ENCODE data around the gene IL2RG. TPM values are rescaled to one million over a fixed set of nuclear protein-coding genes. Genes with fewer than 3 reads are reported as not detected.

Gene IL2RG
- total and polyA plus RNA-seq, 2 donors (not counting 1 experiment from before 2014, with no cell fraction given): 297 to 419 TPM

DNA sequence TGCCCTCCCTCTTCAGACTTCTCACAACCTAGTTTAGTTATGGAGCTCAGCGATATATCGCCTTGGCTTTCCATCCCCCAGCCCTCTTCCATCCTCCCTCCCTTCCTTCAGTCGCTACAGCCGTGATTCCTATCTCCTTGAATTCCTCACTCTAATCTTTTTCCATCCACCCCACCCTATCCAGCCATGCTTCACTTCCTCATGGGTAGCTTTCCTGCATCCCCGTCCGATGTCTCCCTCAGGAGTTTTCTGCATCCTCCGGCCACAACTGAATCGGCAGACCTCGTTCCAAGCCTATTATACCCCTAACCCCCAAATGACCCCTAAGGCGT is 43.7 kb downstream of the IL2RG start:
- H3K27ac ChIP-seq (ENCODE audit: low read length in 2 of 2): peak overlapping the region; percentile 74 to 85
- POLR2A ChIA-PET: interaction anchor here (0.6 to 1.4 kb wide), 4 partner anchors 13 to 137 kb away, joined by 3 to 13 read pairs (median 5); no protein-coding TSS in a partner anchor
- CTCF ChIA-PET: interaction anchor here (1.1 kb wide), 1 partner anchor 113 kb away, joined by 4 read pairs; no protein-coding TSS in a partner anchor
- peaks cover 0 to 2% of the 10 kb centered on the region in 2 experiments for H3K36me3 ChIP-seq (replicated peaks in 1 of 2; ENCODE audit: control extremely low read depth in 1 of 2, control insufficient read depth in 1 of 2, extremely low read depth in 1 of 2, insufficient read depth in 2 of 2, low read length in 1 of 2)
- intact Hi-C loops (cut with micrococcal nuclease): loop anchor here (1.0 to 10.0 kb wide), 7 partner anchors 28 to 613 kb away; partner anchors contain the start of genes FOXO4, NONO and ZMYM3
- peak overlapping the region; percentile 71 to 76 (median 75) for H3K4me3 ChIP-seq (ENCODE audit: control extremely low read depth in 1 of 5, extremely low read depth in 1 of 5, insufficient read depth in 1 of 5, low read depth in 2 of 5, low read length in 4 of 5)
- Mint-ChIP-seq H3K9me3 (ENCODE audit: insufficient read depth) (no peaks in the 10 kb centered on the region), H3K27me3 (no peaks in the 10 kb centered on the region), H3K27ac (peak overlapping the region; percentile 96), H3K4me1 (peaks cover 17% of the 10 kb centered on the region), H3K4me3 (peak overlapping the region; percentile 96)
- H3K9ac ChIP-seq (ENCODE audit: low read length): peak overlapping the region; percentile 68
- peak overlapping the region; percentile 67 for H3K4me2 ChIP-seq (replicated peaks; ENCODE audit: low read depth, low read length, poor library complexity, severe bottlenecking)
- H3K79me2 ChIP-seq (ENCODE audit: control insufficient read depth, insufficient read depth, low read length): peaks cover 26% of the 10 kb centered on the region
- peaks cover 0 to 12% of the 10 kb centered on the region in 2 donors for H3K4me1 ChIP-seq (ENCODE audit: control insufficient read depth in 2 of 2, insufficient read depth in 2 of 2, low read length in 2 of 2)
- no peaks in the 10 kb centered on the region for H3K9me3 ChIP-seq (ENCODE audit: control extremely low read depth in 1 of 3, control insufficient read depth in 2 of 3, insufficient read depth in 1 of 3, low read length in 2 of 3)
- H4K20me1 ChIP-seq (ENCODE audit: control insufficient read depth, insufficient read depth, low read length, poor library complexity, severe bottlenecking): no peaks in the 10 kb centered on the region
- H3K27me3 ChIP-seq (replicated peaks in 1 of 4; ENCODE audit: control extremely low read depth in 1 of 4, control insufficient read depth in 3 of 4, insufficient read depth in 4 of 4, low read length in 3 of 4): no peaks in the 10 kb centered on the region
- ATAC-seq (ENCODE audit: low read depth) (no peak), DNase-seq (no peak)
- TF ChIP-seq EZH2 (IDR thresholded peaks at IDR 0.05; ENCODE audit: borderline replicate concordance, insufficient read depth, low read depth, low read length, poor library complexity, severe bottlenecking) (no peak), CTCF (IDR thresholded peaks at IDR 0.05) (no peak)
- H2AFZ ChIP-seq (ENCODE audit: insufficient read depth, low read depth, low read length, poor library complexity, severe bottlenecking): peak overlapping the region; percentile 89
- WGBS (ENCODE audit: insufficient coverage): 0% methylated on average over 9 of the region's 10 CpGs

DNA sequence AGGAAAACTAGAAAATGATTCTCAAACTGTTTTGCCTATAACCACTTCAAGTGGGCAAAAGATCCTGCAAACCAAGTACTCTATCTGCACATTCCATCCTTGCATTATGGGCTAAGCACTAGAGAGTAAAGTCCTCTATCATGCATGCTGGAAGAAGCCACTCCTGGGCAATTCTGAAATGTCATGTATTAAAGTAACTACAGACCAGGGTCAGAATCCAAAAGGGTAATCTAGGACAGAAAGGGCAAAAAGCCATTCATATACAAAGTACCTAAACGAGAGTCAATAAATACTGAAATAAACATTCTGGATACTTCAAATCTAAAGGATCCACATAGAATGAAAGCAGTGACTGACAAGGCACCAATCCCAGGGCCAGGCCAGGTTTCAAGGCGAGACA is 44.3 kb downstream of the IL2RG start:
- DNase-seq (no peak), ATAC-seq (ENCODE audit: low read depth) (no peak)
- peak overlapping the region; percentile 67 for H3K4me2 ChIP-seq (replicated peaks; ENCODE audit: low read depth, low read length, poor library complexity, severe bottlenecking)
- H4K20me1 ChIP-seq (ENCODE audit: control insufficient read depth, insufficient read depth, low read length, poor library complexity, severe bottlenecking): no peaks in the 10 kb centered on the region
- H3K79me2 ChIP-seq (ENCODE audit: control insufficient read depth, insufficient read depth, low read length): peaks cover 26% of the 10 kb centered on the region
- peaks cover 0 to 12% of the 10 kb centered on the region in 2 donors for H3K4me1 ChIP-seq (ENCODE audit: control insufficient read depth in 2 of 2, insufficient read depth in 2 of 2, low read length in 2 of 2)
- TF ChIP-seq EZH2 (IDR thresholded peaks at IDR 0.05; ENCODE audit: borderline replicate concordance, insufficient read depth, low read depth, low read length, poor library complexity, severe bottlenecking) (no peak), CTCF (IDR thresholded peaks at IDR 0.05) (no peak)
- H3K4me3 Mint-ChIP-seq: peak overlapping the region; percentile 96
- peaks cover 17% of the 10 kb centered on the region for H3K4me1 Mint-ChIP-seq
- H3K9me3 Mint-ChIP-seq (ENCODE audit: insufficient read depth): no peaks in the 10 kb centered on the region
- H3K27me3 Mint-ChIP-seq: no peaks in the 10 kb centered on the region
- peak overlapping the region; percentile 74 to 85 for H3K27ac ChIP-seq (ENCODE audit: low read length in 2 of 2)
- ChIA-PET POLR2A (interaction anchor here (1.4 kb wide), 1 partner anchor 12 kb away, joined by 3 read pairs; no protein-coding TSS in a partner anchor), CTCF (interaction anchor here (1.1 kb wide), 1 partner anchor 114 kb away, joined by 4 read pairs; no protein-coding TSS in a partner anchor)
- intact Hi-C loops (cut with micrococcal nuclease): loop anchor here (10.0 kb wide), 1 partner anchor 612 kb away; no protein-coding TSS in a partner anchor
- peak overlapping the region; percentile 96 for H3K27ac Mint-ChIP-seq
- no peaks in the 10 kb centered on the region for H3K9me3 ChIP-seq (ENCODE audit: control extremely low read depth in 1 of 3, control insufficient read depth in 2 of 3, insufficient read depth in 1 of 3, low read length in 2 of 3)
- peaks cover 0 to 3% of the 10 kb centered on the region in 2 experiments for H3K36me3 ChIP-seq (replicated peaks in 1 of 2; ENCODE audit: control extremely low read depth in 1 of 2, control insufficient read depth in 1 of 2, extremely low read depth in 1 of 2, insufficient read depth in 2 of 2, low read length in 1 of 2)
- 33% methylated on average over 1 of the region's 2 CpGs for WGBS (ENCODE audit: insufficient coverage)
- peak overlapping the region; percentile 89 for H2AFZ ChIP-seq (ENCODE audit: insufficient read depth, low read depth, low read length, poor library complexity, severe bottlenecking)
- H3K4me3 ChIP-seq (ENCODE audit: control extremely low read depth in 1 of 5, extremely low read depth in 1 of 5, insufficient read depth in 1 of 5, low read depth in 2 of 5, low read length in 4 of 5): peak overlapping the region in 4 of 5 experiments; percentile 71 to 76 (median 76)
- H3K27me3 ChIP-seq (replicated peaks in 1 of 4; ENCODE audit: control extremely low read depth in 1 of 4, control insufficient read depth in 3 of 4, insufficient read depth in 4 of 4, low read length in 3 of 4): no peaks in the 10 kb centered on the region
- peak overlapping the region; percentile 68 for H3K9ac ChIP-seq (ENCODE audit: low read length)

Measured in B cell (primary cell).